Heart left ventricle (tissue), 13 donors: ENCODE results near the gene ATRNL1.

Source experiments
- POLR2A ChIP-seq, 2 donors: fragments of 450-650 bp; IDR thresholded peaks; one replicate each; pipeline ENCODE4 v1.6.1; 2017; ENCODE audit warnings: antibody characterized with exemption in 2 of 2, mild to moderate bottlenecking in 2 of 2, moderate library complexity in 2 of 2
- TF ChIP-seq, protein P1 (sequence below), 12 donors: fragments of 200-600 bp; sonication (generic) in 4 of 12; IDR thresholded peaks; one replicate each; pipeline versions ENCODE4 v1.5.0 to v1.8.0; 2018 to 2022; ENCODE audit warnings: antibody characterized with exemption in 12 of 12, mild to moderate bottlenecking in 5 of 12
- donor health status: ischemic (EF 13 %, LVEDD 7.1; RV severe dilation, severe dysfunction).
- donor health status: DM: no; HTN: yes; CAD: no.
- donor health status: DM: no; HTN: no; CAD: no.
- donor health status: ischemic (EF 25% LVEDD 6.9; RV normal size, moderate dysfunction).
- donor health status: ischemic (EF 25% LVEDD 5.7; RV mildly dilated, moderate dysfunction).
- donor health status: ischemic (EF 35%, LVEDD 5.7; RV mildly dilated, moderate dysfunction).
- donor health status: nonischemic (EF 11% LVEDD 7.7; RV severe dilation, severe dysfunction).
- donor health status: DM: yes; HTN: yes; CAD: no.
- donor health status: PGD.
- donor health status: ischemic (EF 29% LVEDD 5.4; RV normal size, mild dysfunction).
- donor health status: nonischemic (EF 23%, LVEDD 6.1; RV moderate dilation, normal function).

DNA sequence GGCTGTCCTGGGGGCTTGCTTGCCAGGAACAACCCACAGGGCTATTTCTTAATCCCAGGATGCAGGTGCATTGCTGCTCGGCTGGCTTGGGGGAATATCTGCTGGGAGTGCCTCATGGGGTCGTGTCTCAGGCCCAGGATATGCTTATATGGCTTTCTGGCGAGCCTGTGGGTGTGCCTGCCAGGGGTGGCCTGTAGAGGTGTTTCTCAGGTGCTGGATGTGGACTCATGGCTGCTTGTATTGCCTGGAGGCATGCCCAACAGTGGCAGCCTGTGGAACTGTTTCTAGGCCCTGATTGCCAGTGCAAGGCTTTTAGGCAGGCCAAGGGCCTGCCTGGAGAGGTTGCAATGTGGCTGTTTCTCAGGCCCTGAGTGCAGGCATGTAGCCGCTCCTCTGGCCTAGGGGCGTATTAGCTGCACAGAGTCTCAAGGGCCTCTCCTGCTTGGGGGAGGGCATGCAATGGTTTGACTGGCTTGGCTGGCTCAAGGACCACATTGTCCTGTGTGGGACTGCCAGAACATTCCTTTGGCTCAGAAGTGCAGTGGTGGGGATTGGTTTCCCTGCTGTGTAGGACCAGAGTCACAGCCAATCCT lies 202.1 kb downstream of the ATRNL1 start:
- TF ChIP-seq POLR2A (IDR thresholded peaks at IDR 0.05): no peak
- TF ChIP-seq, protein P1, sequence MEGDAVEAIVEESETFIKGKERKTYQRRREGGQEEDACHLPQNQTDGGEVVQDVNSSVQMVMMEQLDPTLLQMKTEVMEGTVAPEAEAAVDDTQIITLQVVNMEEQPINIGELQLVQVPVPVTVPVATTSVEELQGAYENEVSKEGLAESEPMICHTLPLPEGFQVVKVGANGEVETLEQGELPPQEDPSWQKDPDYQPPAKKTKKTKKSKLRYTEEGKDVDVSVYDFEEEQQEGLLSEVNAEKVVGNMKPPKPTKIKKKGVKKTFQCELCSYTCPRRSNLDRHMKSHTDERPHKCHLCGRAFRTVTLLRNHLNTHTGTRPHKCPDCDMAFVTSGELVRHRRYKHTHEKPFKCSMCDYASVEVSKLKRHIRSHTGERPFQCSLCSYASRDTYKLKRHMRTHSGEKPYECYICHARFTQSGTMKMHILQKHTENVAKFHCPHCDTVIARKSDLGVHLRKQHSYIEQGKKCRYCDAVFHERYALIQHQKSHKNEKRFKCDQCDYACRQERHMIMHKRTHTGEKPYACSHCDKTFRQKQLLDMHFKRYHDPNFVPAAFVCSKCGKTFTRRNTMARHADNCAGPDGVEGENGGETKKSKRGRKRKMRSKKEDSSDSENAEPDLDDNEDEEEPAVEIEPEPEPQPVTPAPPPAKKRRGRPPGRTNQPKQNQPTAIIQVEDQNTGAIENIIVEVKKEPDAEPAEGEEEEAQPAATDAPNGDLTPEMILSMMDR (IDR thresholded peaks at IDR 0.05): no peak
